Tibial artery (tissue), 4 donors: ENCODE results near the gene GALNT9.

Experiments used
- DNase-seq, 2 donors: peaks; one replicate each; pipeline ENCODE4 v3.0.0-alpha.2; 2019
- H3K27ac ChIP-seq, 2 donors: fragments of 200-600 bp; sonication (generic) in 1 of 2; 1 replicate in 1 of 2; 2 replicates in 1 of 2; pipeline ENCODE4 v1.5.1; 2018 to 2019; ENCODE audit warnings: mild to moderate bottlenecking in 1 of 2
- H3K27me3 ChIP-seq, 2 donors: fragments of 200-600 bp; sonication (generic) in 1 of 2; one replicate each; pipeline versions ENCODE4 v1.5.1 to v1.6.0; 2016 to 2019
- H3K36me3 ChIP-seq, 3 donors: fragments of 200-600 bp; sonication (generic) in 2 of 3; one replicate each; pipeline ENCODE4 v1.5.1; 2016 to 2019; ENCODE audit warnings: mild to moderate bottlenecking in 2 of 3
- H3K4me1 ChIP-seq, 4 donors: fragments of 200-600 bp; sonication (generic) in 2 of 4; 1 replicate in 3 of 4; 2 replicates in 1 of 4; pipeline ENCODE4 v1.5.1; 2016 to 2019
- H3K4me3 ChIP-seq, 2 donors: fragments of 200-600 bp; sonication (generic) in 1 of 2; 1 replicate in 1 of 2; 2 replicates in 1 of 2; pipeline ENCODE4 v1.5.1; 2018 to 2019; ENCODE audit warnings: mild to moderate bottlenecking in 2 of 2
- H3K9me3 ChIP-seq, 3 donors: fragments of 200-600 bp; sonication (generic) in 1 of 3; one replicate each; pipeline ENCODE4 v1.5.1; 2016 to 2019
- intact Hi-C: fragments of 100-400 bp; cut with DNase I; formaldehyde crosslinking; loops from one replicate; pipeline ENCODE4 v1.15.0; 2023; ENCODE audit warnings: low total_unique reads
- TF ChIP-seq, protein P1 (sequence below), 2 experiments: fragments of 200-600 bp in 1 of 2; fragments of 450-650 bp in 1 of 2; IDR thresholded peaks; one replicate each; pipeline ENCODE4 v1.5.1; 2017 to 2019; ENCODE audit warnings: antibody characterized with exemption in 2 of 2, mild to moderate bottlenecking in 1 of 2, moderate library complexity in 1 of 2

Gene GALNT9

DNA sequence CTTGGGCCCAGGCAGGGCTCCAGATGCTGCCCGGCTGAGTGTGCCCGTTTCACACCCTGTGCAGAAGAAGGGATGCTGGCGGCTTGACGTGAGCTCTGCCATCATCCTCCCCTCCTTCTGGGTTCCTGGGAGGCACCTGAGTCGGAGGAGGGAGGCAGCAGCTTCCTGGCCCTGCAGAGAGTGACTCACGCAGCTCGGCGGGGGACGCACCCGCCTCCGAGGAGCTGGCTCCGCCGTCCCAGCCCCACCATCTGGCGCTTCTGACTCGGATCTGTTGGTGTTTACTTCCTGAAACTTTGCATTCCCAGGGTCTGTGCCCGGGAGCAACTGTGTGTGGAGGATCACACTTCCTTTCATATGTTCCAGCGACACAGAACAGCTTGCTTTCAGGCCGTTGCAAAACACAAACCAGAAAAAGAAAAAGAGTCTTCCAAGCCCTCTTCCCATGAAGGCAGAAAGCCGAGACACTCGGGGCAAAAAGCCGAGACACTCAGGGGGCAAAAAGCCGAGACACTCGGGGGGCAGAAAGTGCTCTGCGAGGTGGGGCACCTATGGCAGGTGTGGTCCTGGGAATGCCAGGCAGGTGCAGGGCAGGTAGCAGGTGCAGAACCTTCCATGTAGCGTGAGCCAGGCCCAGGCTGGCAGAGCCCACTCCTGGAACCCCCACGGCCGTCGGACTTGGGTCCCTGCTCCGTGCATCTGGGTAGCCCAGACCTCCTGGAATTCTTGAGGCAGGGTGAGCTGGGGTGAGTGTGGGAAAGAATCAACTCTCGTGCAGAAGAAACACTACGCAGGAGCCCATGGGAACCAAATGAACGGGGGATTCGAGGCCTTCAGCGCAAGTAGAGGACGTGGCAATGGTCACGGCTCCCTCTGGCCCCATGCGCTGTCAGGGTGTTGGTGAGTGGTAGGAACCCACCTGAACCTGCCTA, 27.6 kb upstream of the GALNT9 start:
- Histone ChIP-seq H3K4me3 (no peak overlapping the region), H3K9me3 (peaks cover 0 to 6% (median 0%) of the 10 kb centered on the region in 3 donors), H3K27me3 (peaks cover 0 to 54% of the 10 kb centered on the region in 2 donors), H3K4me1 (no peaks in the 10 kb centered on the region), H3K27ac (no peak overlapping the region), H3K36me3 (no peaks in the 10 kb centered on the region)
- TF ChIP-seq, protein P1, sequence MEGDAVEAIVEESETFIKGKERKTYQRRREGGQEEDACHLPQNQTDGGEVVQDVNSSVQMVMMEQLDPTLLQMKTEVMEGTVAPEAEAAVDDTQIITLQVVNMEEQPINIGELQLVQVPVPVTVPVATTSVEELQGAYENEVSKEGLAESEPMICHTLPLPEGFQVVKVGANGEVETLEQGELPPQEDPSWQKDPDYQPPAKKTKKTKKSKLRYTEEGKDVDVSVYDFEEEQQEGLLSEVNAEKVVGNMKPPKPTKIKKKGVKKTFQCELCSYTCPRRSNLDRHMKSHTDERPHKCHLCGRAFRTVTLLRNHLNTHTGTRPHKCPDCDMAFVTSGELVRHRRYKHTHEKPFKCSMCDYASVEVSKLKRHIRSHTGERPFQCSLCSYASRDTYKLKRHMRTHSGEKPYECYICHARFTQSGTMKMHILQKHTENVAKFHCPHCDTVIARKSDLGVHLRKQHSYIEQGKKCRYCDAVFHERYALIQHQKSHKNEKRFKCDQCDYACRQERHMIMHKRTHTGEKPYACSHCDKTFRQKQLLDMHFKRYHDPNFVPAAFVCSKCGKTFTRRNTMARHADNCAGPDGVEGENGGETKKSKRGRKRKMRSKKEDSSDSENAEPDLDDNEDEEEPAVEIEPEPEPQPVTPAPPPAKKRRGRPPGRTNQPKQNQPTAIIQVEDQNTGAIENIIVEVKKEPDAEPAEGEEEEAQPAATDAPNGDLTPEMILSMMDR (IDR thresholded peaks at IDR 0.05), result no peak
- no peak for DNase-seq
- intact Hi-C loops, result no loop called here

DNA sequence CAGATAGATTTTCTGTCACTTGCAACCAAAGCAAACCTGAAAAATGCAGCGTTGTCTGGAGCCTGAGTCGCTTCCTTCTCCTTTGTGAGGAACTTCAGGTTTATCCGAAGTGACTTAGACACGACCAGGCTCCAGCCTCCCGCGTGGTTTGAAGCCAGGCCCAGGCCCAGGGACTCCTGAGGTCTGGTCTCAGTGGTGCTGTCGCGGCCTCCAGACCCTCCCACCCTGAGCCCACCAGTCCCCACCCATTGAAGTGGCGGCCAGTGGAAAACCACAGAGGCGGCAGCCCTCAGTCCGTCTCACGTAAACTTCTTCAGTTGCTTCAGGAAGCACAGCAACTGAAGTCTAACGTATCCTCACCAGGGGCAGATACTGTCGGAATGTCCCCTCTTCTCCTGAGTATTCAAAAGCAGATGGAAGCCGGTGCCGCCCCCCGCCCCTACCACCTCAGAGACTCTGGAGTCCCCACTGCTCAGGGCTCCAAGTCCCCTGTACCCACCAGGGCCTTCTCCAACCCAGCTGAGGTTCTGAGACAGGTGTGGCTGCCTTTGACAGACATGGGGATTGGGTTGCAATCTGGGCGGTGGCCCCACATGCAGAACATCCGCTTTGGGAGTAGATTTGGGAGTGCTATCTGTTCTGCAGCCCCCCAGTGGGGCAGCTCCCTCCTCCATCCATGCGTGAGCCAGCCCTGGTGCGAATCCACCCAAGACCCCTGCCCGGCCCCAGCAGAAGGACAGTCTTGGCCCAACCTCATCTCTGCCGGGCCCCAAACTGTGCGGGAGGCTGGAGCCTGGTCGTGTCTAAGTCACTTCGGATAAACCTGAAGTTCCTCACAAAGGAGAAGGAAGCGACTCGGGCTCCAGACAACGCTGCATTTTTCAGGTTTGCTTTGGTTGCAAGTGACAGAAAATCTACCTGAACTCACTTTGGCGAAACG, 26.6 kb upstream of the GALNT9 start:
- TF ChIP-seq, protein P1 (IDR thresholded peaks at IDR 0.05), result no peak
- no peak for DNase-seq
- Histone ChIP-seq H3K27ac (no peak overlapping the region), H3K9me3 (peaks cover 0 to 6% (median 0%) of the 10 kb centered on the region in 3 donors), H3K36me3 (no peaks in the 10 kb centered on the region), H3K27me3 (peaks cover 0 to 63% of the 10 kb centered on the region in 2 donors), H3K4me3 (no peak overlapping the region), H3K4me1 (no peaks in the 10 kb centered on the region)
- intact Hi-C loops, result no loop called here

DNA sequence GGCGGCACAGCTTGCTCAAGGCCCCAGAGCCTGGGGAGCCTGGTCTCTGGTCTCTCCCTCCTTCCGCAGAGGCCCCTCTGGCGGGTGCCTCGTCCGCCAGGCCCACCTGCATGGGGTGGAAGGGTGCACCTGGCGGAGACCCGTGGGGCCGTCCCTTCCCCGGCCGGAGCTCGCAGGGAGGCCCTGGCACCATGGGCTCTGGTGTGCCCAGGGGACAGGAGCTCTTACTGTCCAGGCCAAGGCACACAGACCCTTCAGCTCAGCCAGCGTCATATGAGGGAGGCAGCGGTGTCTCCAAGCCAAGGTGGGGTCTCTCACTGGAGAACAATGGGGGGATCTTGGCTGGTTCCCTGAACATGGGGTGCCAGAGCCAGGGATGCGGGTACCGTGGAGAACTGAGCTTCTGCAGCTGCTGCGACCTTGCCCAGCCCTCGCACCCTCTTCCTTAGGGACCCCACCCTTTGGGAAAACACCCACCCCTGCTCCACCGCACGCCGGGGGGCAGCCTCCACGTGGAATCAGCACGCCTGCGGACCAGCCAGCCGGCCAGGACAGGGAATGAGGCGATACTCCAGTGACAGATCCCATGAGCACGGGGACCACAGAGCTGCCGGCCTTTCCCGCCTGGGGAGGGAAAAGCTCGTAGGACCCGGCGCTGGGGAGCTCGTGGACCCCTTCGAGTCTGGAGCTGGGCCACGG, 25.7 kb upstream of the GALNT9 start:
- Histone ChIP-seq H3K4me3 (no peak overlapping the region), H3K27ac (no peak overlapping the region), H3K9me3 (peaks cover 0 to 6% (median 0%) of the 10 kb centered on the region in 3 donors), H3K27me3 (peaks cover 0 to 63% of the 10 kb centered on the region in 2 donors), H3K4me1 (no peaks in the 10 kb centered on the region), H3K36me3 (no peaks in the 10 kb centered on the region)
- intact Hi-C loops, result no loop called here
- TF ChIP-seq, protein P1 (IDR thresholded peaks at IDR 0.05), result no peak
- no peak for DNase-seq

DNA sequence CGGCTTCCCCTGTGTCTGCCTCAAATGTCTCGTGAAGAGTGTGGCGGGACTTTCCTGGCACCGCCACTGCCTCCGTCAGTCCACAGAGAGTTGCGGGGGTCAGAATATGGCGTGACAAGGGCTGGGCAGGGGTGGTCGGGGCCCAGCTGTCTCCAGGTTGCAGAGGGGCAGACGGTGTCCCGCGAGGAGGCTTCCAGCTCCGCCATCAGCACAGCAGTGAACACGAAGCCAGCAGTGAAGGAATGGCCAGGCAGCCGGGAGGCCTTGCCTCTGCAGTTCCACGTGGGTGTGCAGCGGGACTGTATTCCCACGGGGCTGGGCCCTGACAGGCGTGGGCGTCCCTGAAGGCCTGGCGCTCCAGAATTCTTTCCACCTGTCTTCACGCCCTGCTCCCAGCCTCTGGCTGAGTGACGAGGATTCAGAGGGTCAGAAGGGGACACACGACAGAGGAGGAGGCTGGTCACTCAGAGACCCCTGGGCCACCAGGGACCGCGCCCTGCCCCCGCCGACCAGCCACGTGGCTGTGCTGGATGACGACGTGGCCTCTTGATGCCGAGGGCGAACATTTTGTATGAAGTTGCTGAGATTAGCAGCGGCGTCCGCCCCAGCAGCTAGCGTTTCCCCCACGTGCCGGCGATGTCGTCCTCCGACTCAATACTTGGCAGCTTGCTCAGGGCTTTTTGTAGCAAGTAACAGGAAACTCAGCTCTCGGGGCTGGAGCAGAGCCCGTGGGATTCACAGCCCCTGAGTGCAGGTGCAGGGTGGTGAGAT, 25.0 kb upstream of the GALNT9 start:
- no peak overlapping the region for H3K27ac ChIP-seq
- intact Hi-C loops, result no loop called here
- H3K9me3 ChIP-seq, result peaks cover 0 to 6% (median 0%) of the 10 kb centered on the region in 3 donors
- H3K4me1 ChIP-seq, result no peaks in the 10 kb centered on the region
- DNase-seq, result no peak
- H3K36me3 ChIP-seq, result no peaks in the 10 kb centered on the region
- no peak overlapping the region for H3K4me3 ChIP-seq
- H3K27me3 ChIP-seq, result peaks cover 0 to 63% of the 10 kb centered on the region in 2 donors
- TF ChIP-seq, protein P1 (IDR thresholded peaks at IDR 0.05), result no peak
